GM21529 (cell line): Measurements from ENCODE around the gene VAT1.
"Not testable (repeated sequence)": the region's sequence is repeated elsewhere in the genome, so short reads cannot be mapped to it uniquely, and the experiment has no call there.

Source experiments
- ATAC-seq: cut with Tn5 transposase; IDR thresholded peaks from one replicate; pipeline ENCODE4 v1.9.1; 2021; ENCODE audit not compliant: unreplicated experiment

VAT1 gene

GRCh38 chr17:43010667-43011308, 11.4 kb downstream of the VAT1 start:
- ATAC-seq = no peak

DNA sequence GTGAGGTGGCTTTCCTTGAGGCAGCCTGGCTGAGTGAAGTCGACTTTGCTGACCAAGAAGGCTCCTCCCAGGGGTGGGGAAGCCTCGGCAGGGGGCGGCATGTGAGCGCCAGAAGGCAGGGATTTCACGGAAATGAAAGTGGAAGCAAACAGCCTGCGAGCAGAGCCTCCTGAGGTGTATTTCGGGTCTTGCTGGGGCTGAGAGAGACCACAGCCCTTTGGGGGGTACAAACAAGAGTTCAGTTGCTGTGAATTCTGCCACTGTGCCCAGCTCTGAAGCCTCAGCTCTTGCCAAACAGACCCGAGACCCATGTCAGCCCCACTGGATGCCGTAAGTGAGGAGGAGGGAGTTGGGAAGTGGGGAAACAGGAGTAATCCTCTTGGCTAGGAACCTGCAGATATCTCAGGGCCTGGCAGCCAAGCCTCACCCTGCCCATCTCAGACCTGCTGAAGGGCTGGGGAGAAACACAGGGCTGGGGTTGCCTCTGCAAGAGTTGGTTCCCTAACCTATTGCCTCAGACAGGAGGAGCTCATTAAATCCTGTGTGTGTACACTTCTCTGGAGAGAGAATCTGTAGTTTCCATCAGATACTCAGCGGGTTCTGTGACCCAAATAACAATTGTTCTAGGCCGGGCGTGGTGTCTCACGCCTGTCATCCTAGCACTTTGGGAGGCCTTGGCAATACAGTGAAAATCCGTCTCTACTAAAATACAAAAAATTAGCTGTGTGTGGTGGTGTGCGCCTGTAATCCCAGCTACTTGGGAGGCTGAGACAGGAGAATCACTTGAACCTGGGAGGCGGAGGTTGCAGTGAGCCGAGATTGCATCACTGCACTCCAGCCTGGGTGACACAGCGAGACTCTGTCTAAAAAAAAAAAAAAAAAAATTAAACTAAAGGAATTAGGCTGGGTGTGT, 15.3 kb downstream of the VAT1 start, which contains the start of gene IFI35:
IFI35 (plus strand) TSS at position 146 of the 913 bp plus-strand sequence; CDS start at position 310, 164 bp downstream.
- ATAC-seq = peak; percentile 80

DNA sequence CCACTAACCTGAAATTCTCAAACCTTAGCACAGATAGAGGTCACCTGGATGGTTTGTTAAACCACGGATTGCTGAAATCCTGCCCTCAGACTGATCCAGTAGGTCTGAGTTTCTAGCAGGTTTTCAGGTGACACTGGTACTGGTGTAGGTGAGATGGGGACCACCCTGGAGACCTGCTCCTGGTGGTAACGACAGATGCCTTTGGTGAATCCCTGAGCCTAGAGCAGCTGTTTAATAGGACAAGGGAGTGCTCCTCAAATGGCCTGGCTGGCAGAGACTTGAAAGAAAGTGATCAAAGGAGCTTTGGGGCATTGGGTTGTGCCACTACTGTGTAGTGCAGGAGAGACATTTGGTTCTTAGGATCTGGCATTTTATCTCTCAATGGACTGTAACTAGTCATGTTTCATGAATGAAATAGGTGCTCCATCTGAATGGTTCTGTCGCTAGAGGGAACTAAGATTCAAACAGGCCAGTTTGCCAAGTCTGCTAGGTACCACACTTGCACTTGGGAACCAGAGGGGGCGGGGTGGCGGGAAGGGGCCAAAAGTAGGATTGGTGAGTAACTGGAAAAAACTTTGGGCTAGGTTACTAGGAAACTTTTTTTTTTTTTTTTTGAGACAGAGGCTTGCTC, 18.5 kb downstream of the VAT1 start:
- no peak for ATAC-seq

- not testable (repeated sequence) for ATAC-seq
Measured at GRCh38 chr17:43000894-43001293, 21.3 kb downstream of the VAT1 start.

GRCh38 chr17:42999003-42999525, 23.1 kb downstream of the VAT1 start:
- ATAC-seq = no peak

DNA sequence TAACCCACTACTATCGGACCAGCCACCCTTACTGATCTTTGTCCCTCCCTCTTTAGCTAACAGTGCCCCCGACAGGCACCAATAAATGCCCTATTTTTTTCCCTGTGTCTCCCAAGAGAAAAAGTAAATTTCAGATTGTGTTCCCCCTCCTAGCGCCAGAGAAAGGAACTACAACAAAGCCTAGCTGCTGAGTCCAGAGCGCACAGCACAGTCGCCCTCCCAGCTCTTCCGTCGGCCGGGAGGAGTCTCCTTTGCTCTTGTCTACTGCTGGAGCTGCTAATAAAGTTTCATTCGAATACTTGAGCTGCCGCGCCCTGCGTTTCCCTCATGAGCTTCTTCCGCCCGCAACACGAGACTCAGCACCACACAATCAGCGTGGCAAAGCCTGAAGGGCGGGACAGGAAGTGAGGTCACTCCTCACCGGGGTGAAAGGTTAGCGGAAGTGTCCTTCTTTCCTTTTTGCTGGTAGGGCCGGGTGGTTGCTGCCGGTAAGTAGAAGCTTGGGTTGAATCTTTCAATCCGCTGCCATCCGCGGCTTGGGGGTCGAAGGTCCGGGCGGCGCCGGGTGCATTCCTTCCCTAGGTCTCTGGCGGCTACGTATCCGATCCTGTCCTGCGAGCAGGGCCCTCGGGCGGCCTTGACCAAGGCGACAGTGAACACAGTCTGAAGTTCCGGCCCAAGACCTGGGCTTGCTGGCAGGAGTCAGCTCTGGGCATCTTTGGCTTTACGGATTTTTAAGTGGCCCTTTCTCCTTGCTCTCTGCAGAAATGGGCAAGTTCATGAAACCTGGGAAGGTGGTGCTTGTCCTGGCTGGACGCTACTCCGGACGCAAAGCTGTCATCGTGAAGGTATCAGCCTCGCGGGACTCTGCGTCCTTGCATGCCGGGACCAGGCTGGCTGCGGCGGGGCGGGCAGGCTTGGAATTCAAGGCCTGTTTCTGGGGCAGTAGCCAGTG, 23.9 kb downstream of the VAT1 start, which contains the start of gene RPL27:
RPL27 (plus strand) TSS at position 436 of the 955 bp plus-strand sequence; CDS start at position 768, 332 bp downstream.
- ATAC-seq = peak; percentile 92

- ATAC-seq = no peak
Measured at GRCh38 chr17:42997390-42997983, 24.7 kb downstream of the VAT1 start.

DNA sequence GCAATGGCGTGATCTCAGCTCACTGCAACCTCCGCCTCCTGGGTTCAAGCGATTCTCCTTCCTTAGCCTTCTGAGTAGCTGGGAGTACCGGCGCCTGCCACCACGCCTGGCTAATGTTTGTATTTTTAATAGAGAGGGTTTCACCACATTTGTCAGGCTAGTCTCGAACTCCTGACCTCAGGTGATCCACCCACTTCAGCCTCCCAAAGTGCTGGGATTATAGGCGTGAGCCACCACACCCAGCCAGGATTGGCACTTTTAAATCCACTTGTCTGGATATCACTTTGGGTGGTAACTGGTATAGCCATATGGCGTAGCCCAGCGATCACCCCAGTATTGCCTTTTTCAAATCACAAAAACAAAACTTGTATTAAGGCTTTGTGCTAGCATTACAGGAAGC, 28.3 kb downstream of the VAT1 start:
- ATAC-seq = not testable (repeated sequence)

- no peak for ATAC-seq
Measured at GRCh38 chr17:42992872-42993271, 29.3 kb downstream of the VAT1 start.

DNA sequence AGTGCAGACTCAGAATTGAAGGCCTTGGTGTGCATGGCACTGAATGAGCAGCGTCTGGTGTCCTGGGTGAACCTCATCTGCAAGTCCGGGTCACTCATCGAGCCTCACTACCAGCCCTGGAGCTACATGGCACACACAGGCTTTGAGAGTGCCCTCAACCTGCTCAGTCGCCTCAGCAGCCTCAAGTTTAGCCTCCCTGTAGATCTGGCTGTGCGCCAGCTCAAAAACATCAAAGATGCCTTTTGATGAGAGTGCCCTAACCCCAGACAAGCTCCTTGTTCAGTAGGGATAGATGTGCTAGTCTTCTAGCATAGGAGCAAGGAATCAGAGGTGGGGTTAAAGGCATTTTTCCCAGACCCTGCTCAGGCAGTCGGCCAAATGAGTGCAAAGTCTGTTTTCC, 30.7 kb downstream of the VAT1 start:
- no peak for ATAC-seq

- ATAC-seq = no peak
Measured at GRCh38 chr17:42989726-42990652, 32.2 kb downstream of the VAT1 start.

DNA sequence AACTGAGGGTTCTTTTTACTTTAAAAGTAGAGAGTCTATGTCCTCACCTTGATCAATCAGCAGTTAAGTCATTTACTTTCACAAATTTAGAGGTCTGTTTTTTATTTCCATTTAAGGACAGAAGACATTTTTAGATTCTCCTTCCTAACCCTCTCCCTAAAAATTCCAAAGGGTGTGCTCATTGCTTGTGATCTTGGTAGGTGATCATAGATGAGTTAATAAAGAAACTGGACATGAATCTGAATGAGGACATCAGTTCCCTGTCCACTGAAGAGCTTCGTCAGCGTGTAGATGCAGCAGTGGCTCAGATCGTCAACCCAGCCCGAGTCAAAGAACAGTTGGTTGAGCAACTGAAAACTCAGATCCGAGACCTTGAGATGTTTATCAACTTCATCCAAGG, 33.0 kb downstream of the VAT1 start:
- no peak for ATAC-seq

GRCh38 chr17:42985225-42985624, 37.0 kb downstream of the VAT1 start:
- ATAC-seq = peak; percentile 60

GRCh38 chr17:42982266-42982665, 39.9 kb downstream of the VAT1 start:
- ATAC-seq = no peak

- ATAC-seq = peak; percentile 32
Measured at GRCh38 chr17:42980766-42981397, 41.3 kb downstream of the VAT1 start.

GRCh38 chr17:42980274-42980765, 41.9 kb downstream of the VAT1 start, which contains the start of gene RUNDC1:
Gene RUNDC1, plus strand, starts transcription at chr17:42980565. Its CDS starts 12 bp downstream, at chr17:42980577.
- ATAC-seq = peak; percentile 58

DNA sequence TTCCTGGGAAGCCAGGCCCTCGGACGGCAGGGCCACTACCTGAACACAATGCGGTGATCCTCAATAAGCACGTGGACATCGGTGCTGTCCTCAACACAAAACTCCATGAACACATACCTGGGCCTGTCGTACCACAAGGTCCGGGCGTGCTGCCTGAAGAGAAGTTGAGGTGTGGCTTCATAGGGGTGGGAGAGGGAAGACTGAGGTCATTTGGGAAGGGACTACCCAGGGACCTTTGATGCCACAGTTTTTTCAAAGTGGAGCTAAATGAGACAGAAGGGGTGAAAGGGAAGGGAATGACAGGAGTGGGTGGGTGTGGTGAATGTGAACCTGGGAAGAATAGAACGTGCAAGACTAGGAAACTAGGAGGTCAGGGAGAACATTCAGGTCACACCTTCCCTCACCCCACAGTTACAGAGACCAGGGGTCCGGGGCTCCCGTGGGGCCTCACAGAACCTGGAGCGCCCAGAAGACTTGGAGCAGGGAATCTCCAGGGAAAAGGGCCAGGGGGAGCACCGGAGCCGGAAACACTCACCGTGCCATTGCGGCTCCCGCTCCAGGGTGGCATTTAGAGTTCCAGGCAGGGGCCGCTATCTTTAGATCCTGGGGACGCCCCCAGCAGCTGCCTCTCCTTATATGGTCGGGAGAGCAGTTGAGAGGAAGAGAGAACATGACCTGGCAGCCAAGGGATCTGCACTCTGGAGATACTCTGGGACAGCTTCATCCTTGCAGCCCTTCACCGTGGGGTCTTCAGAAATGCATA, 42.5 kb downstream of the VAT1 start, which contains the start of gene PTGES3L:
PTGES3L (minus strand) TSS at position 570 of the 763 bp plus-strand sequence; CDS start at position 543, 27 bp downstream.
- ATAC-seq = peak; percentile 34
